ENCODE data around the gene VGLL4. TPM values are rescaled to one million over a fixed set of nuclear protein-coding genes. Genes with fewer than 3 reads are reported as not detected.
"Not testable (repeated sequence)": the region's sequence is repeated elsewhere in the genome, so short reads cannot be mapped to it uniquely, and the experiment has no call there.

Gene VGLL4
- total RNA-seq: 29.3 TPM
- long read RNA-seq, transcript VGLL4-211 (5 exons, 1,377 nt): major isoform, 6 of 39 reads
- long read RNA-seq, partial matches to known transcripts: 9 of 39 reads
- long read RNA-seq, other reads (novel, unspliced or antisense): 22 of 39 reads

GRCh38 chr3:11643605-11644087 lies at the start of gene VGLL4:
Gene VGLL4, minus strand, starts transcription at chr3:11643915. Its CDS starts 397 bp downstream, at chr3:11643518.
- Histone ChIP-seq H3K4me3 (peak within 1 kb of the TSS; percentile 79), H3K9me3 (replicated peaks) (no peaks in the 10 kb centered on the region), H3K36me3 (no peaks in the 10 kb centered on the region), H3K27me3 (ENCODE audit: low read depth) (no peaks in the 10 kb centered on the region), H3K27ac (replicated peaks) (peak within 1 kb of the TSS; percentile 97), H3K4me1 (peaks cover 53% of the 10 kb centered on the region)
- peak; percentile 41 for TF ChIP-seq CTCF (IDR thresholded peaks at IDR 0.05; ENCODE audit: borderline replicate concordance)
- intact Hi-C loops (cut with micrococcal nuclease): loop anchor here (10.0 kb wide), 1 partner anchor 59 kb away; no protein-coding TSS in a partner anchor
- DNase-seq: peak; percentile 93

- no peaks in the 10 kb centered on the region for H3K27me3 ChIP-seq (ENCODE audit: low read depth)
- TF ChIP-seq CTCF (IDR thresholded peaks at IDR 0.05; ENCODE audit: borderline replicate concordance): no peak
- peaks cover 29% of the 10 kb centered on the region for H3K4me1 ChIP-seq
- intact Hi-C loops (cut with micrococcal nuclease): no loop called here
- no peak overlapping the region for H3K4me3 ChIP-seq
- H3K36me3 ChIP-seq: peaks cover 12% of the 10 kb centered on the region
- no peak overlapping the region for H3K27ac ChIP-seq (replicated peaks)
- H3K9me3 ChIP-seq (replicated peaks): no peaks in the 10 kb centered on the region
- no peak for DNase-seq
Measured at GRCh38 chr3:11692532-11692813, 48.8 kb upstream of the VGLL4 start.

GRCh38 chr3:11691767-11692531 lies 48.2 kb upstream of the VGLL4 start:
- DNase-seq: no peak
- H3K27ac ChIP-seq (replicated peaks): no peak overlapping the region
- H3K9me3 ChIP-seq (replicated peaks): no peaks in the 10 kb centered on the region
- H3K36me3 ChIP-seq: peaks cover 12% of the 10 kb centered on the region
- intact Hi-C loops (cut with micrococcal nuclease): no loop called here
- no peaks in the 10 kb centered on the region for H3K27me3 ChIP-seq (ENCODE audit: low read depth)
- TF ChIP-seq CTCF (IDR thresholded peaks at IDR 0.05; ENCODE audit: borderline replicate concordance): no peak
- no peak overlapping the region for H3K4me3 ChIP-seq
- H3K4me1 ChIP-seq: peaks cover 29% of the 10 kb centered on the region

- DNase-seq: no peak
- no peaks in the 10 kb centered on the region for H3K9me3 ChIP-seq (replicated peaks)
- intact Hi-C loops (cut with micrococcal nuclease): no loop called here
- no peak overlapping the region for H3K4me3 ChIP-seq
- no peaks in the 10 kb centered on the region for H3K27me3 ChIP-seq (ENCODE audit: low read depth)
- no peak for TF ChIP-seq CTCF (IDR thresholded peaks at IDR 0.05; ENCODE audit: borderline replicate concordance)
- no peak overlapping the region for H3K27ac ChIP-seq (replicated peaks)
- H3K4me1 ChIP-seq: peaks cover 25% of the 10 kb centered on the region
- peaks cover 10% of the 10 kb centered on the region for H3K36me3 ChIP-seq
Measured at GRCh38 chr3:11690863-11691766, 47.4 kb upstream of the VGLL4 start.

GRCh38 chr3:11689749-11690148 lies 46.0 kb upstream of the VGLL4 start:
- no peak for DNase-seq

GRCh38 chr3:11684980-11685379 lies 41.3 kb upstream of the VGLL4 start:
- H3K4me1 ChIP-seq; intact Hi-C loops (cut with micrococcal nuclease); H3K9me3 ChIP-seq (replicated peaks); H3K36me3 ChIP-seq; H3K4me3 ChIP-seq; H3K27ac ChIP-seq (replicated peaks); H3K27me3 ChIP-seq (ENCODE audit: low read depth); DNase-seq: not testable (repeated sequence)

More at GRCh38 chr3:11689749-11690148, 46.0 kb upstream of the VGLL4 start:
- Histone ChIP-seq H3K9me3 (replicated peaks) (no peaks in the 10 kb centered on the region), H3K4me3 (no peak overlapping the region), H3K4me1 (peaks cover 20% of the 10 kb centered on the region), H3K27me3 (ENCODE audit: low read depth) (no peaks in the 10 kb centered on the region), H3K36me3 (peaks cover 7% of the 10 kb centered on the region), H3K27ac (replicated peaks) (no peak overlapping the region)
- TF ChIP-seq CTCF (IDR thresholded peaks at IDR 0.05; ENCODE audit: borderline replicate concordance): no peak
- intact Hi-C loops (cut with micrococcal nuclease): no loop called here

All from left ventricle myocardium inferior (tissue), 1 donor.